Measurements from ENCODE around the gene PSMB7. TPM values are rescaled to one million over a fixed set of nuclear protein-coding genes. Genes with fewer than 3 reads are reported as not detected.

PSMB7 gene
- total RNA-seq, 4 donors from 2014 or later, result 265 to 438 (median 354) TPM

- DNase-seq (no peak), ATAC-seq (no peak)
- Histone ChIP-seq H3K9me3 (no peaks in the 10 kb centered on the region), H3K4me1 (peaks cover 14 to 16% of the 10 kb centered on the region in 2 donors), H3K27ac (no peak overlapping the region), H3K36me3 (no peaks in the 10 kb centered on the region), H3K27me3 (no peaks in the 10 kb centered on the region), H3K4me3 (no peak overlapping the region)
- intact Hi-C loops (cut with DNase I; ENCODE audit: low total_unique reads) (no loop called here), in situ Hi-C loops (cut with MboI; ENCODE audit: low sequenced_read_pairs in 4 of 4) (no loop called here)
- TF ChIP-seq CTCF (IDR thresholded peaks at IDR 0.05 in 4 of 5, conservative IDR thresholded peaks at IDR 0.05 in 1 of 5), result no peak
- no peak for TF ChIP-seq POLR2A (IDR thresholded peaks at IDR 0.05)
Observed at GRCh38 chr9:124339603-124340146, 75.6 kb downstream of the PSMB7 start.

- Histone ChIP-seq H3K36me3 (no peaks in the 10 kb centered on the region), H3K9me3 (no peaks in the 10 kb centered on the region), H3K4me3 (no peak overlapping the region), H3K27ac (no peak overlapping the region), H3K4me1 (peaks cover 5% of the 10 kb centered on the region in 2 donors), H3K27me3 (no peaks in the 10 kb centered on the region)
- intact Hi-C loops (cut with DNase I; ENCODE audit: low total_unique reads) (no loop called here), in situ Hi-C loops (cut with MboI; ENCODE audit: low sequenced_read_pairs in 4 of 4) (no loop called here)
- ATAC-seq, result no peak
- no peak for DNase-seq
- TF ChIP-seq POLR2A (IDR thresholded peaks at IDR 0.05), result no peak
- TF ChIP-seq CTCF (IDR thresholded peaks at IDR 0.05 in 4 of 5, conservative IDR thresholded peaks at IDR 0.05 in 1 of 5), result no peak
Observed at GRCh38 chr9:124337562-124337961, 77.7 kb downstream of the PSMB7 start.

DNA sequence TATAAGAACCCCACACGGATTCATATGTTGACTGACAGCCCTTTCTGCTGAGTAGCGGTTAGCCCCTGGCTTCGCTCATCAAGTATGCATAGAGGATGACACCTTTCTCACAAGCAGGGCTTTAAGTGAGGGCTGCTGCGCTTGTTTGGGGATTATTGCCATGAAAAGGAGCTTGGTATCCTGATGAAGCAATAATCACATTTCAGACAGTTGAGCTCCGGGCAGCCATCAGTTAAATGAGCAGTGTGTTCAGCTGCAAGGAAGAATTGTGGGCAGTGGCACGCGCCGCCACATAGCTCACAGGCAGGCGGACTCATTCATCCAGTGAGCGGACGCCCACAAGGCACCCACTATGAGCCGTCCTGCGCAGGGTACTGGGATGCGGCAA, 79.9 kb downstream of the PSMB7 start:
- Histone ChIP-seq H3K9me3 (no peaks in the 10 kb centered on the region), H3K4me3 (no peak overlapping the region), H3K27me3 (no peaks in the 10 kb centered on the region), H3K36me3 (no peaks in the 10 kb centered on the region), H3K4me1 (peaks cover 4% of the 10 kb centered on the region in 2 donors), H3K27ac (no peak overlapping the region)
- in situ Hi-C loops (cut with MboI; ENCODE audit: low sequenced_read_pairs in 4 of 4) (no loop called here), intact Hi-C loops (cut with DNase I; ENCODE audit: low total_unique reads) (no loop called here)
- TF ChIP-seq CTCF (IDR thresholded peaks at IDR 0.05 in 4 of 5, conservative IDR thresholded peaks at IDR 0.05 in 1 of 5), result no peak
- no peak for TF ChIP-seq POLR2A (IDR thresholded peaks at IDR 0.05)
- DNase-seq (no peak), ATAC-seq (no peak)

DNA sequence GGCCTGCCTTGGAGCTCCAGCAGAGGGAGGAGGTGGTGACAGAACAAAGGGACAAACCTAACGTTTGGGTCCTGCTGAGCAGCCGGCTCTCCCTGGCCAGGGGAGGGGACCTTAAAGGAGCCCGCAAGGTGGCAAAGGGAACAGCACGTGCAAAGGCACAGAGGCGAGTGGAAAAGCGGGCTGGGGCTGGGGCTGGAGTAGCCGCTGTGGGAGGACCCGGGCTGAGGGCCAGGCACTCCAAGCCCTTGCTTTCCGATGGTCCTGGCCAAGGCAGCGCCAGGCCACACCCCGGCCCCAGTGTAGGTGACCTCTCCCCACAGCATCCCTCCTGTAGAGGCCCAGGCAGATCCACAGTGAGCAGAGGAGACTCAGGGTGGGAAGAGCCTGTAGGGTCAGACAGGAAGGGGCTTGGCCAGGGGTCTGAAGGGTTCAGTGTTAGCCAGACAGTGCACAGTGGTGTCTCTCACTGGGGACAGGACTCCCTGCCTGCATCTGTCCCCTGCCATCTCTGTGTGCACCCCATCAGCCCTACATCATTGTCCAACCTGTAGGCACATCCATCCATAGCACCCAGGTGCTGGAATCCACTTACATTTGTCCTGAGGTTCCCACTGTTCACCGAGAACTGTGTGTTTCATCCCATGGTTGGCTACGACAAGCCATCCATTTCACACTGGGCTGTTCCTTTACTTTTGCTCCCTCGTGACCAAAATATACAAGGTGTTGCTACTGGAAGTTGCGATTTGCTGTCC, 80.5 kb downstream of the PSMB7 start:
- Histone ChIP-seq H3K27me3 (no peaks in the 10 kb centered on the region), H3K27ac (no peak overlapping the region), H3K4me1 (peaks cover 4 to 6% of the 10 kb centered on the region in 2 donors), H3K36me3 (no peaks in the 10 kb centered on the region), H3K4me3 (no peak overlapping the region), H3K9me3 (no peaks in the 10 kb centered on the region)
- TF ChIP-seq CTCF (IDR thresholded peaks at IDR 0.05 in 4 of 5, conservative IDR thresholded peaks at IDR 0.05 in 1 of 5), result no peak
- no peak for TF ChIP-seq POLR2A (IDR thresholded peaks at IDR 0.05)
- in situ Hi-C loops (cut with MboI; ENCODE audit: low sequenced_read_pairs in 4 of 4) (no loop called here), intact Hi-C loops (cut with DNase I; ENCODE audit: low total_unique reads) (loop anchor here (5.0 kb wide), 1 partner anchor 63 kb away; no protein-coding TSS in a partner anchor)
- ATAC-seq (no peak), DNase-seq (no peak)

All from gastrocnemius medialis (tissue), 4 donors.